GM13977 (cell line): Measurements from ENCODE around the gene TMEM158.

Experiments used
- DNase-seq: peaks from one replicate; pipeline ENCODE4 v3.0.0; 2012; ENCODE audit warnings: low spot score
- in situ Hi-C: fragments of 300-500 bp; cut with MboI; formaldehyde crosslinking; loops from one replicate; pipeline ENCODE4 v1.12.0; 2022; ENCODE audit warnings: low sequenced_read_pairs, low pct_unique_long_range_greater_than_20kb, mixed read lengths, inconsistent platforms; ENCODE audit not compliant: unreplicated experiment
- TF ChIP-seq, protein P1 (sequence below): IDR thresholded peaks from 2 replicates; pipeline ENCODE4 v1.5.1; 2012; ENCODE audit warnings: mild to moderate bottlenecking, control low read depth; ENCODE audit not compliant: insufficient read depth; ENCODE audit errors: extremely low read depth, missing control alignments

Gene TMEM158

DNA sequence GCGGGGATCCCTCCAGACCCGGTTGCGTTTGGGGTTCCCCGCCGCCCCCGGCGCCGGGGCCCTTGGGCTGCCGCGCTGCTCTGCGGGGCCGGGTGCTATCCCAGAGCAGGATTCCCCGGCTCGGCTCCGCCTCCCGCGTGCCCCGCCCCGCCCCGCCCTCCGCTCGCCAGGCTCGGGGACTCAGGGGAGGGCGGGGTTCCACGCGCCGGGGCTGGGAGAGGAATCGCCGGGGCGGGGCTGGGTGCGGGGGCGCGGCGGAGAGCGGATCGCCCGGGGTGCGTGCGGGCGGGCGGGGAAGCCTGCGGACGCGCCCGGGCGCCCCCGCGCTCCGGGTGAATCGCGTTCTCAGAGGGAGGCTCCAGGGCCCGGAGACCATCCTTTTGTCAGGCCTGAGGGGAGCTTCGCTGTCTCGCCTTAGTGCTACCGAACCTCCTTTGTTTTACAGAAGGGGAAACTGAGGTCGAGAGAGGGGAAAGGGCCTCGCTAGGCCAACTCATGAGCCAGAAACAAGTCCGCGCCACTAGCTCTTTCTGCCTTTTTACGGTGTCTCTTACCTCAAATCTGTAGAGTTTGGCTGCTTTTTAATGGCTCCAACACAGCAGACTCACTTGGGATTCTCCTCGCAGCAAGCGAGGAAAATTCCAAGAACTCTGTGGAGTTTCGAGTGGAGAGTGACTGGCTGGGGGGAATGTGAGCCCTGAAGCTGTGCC lies at the start of gene TMEM158:
Gene TMEM158 (minus strand): TSS at position 82 of the 710 bp plus-strand sequence. CDS start 260 bp downstream, outside the sequence.
- in situ Hi-C loops, result no loop called here
- peak; percentile 94 for DNase-seq
- TF ChIP-seq, protein P1, sequence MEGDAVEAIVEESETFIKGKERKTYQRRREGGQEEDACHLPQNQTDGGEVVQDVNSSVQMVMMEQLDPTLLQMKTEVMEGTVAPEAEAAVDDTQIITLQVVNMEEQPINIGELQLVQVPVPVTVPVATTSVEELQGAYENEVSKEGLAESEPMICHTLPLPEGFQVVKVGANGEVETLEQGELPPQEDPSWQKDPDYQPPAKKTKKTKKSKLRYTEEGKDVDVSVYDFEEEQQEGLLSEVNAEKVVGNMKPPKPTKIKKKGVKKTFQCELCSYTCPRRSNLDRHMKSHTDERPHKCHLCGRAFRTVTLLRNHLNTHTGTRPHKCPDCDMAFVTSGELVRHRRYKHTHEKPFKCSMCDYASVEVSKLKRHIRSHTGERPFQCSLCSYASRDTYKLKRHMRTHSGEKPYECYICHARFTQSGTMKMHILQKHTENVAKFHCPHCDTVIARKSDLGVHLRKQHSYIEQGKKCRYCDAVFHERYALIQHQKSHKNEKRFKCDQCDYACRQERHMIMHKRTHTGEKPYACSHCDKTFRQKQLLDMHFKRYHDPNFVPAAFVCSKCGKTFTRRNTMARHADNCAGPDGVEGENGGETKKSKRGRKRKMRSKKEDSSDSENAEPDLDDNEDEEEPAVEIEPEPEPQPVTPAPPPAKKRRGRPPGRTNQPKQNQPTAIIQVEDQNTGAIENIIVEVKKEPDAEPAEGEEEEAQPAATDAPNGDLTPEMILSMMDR, result no peak

DNA sequence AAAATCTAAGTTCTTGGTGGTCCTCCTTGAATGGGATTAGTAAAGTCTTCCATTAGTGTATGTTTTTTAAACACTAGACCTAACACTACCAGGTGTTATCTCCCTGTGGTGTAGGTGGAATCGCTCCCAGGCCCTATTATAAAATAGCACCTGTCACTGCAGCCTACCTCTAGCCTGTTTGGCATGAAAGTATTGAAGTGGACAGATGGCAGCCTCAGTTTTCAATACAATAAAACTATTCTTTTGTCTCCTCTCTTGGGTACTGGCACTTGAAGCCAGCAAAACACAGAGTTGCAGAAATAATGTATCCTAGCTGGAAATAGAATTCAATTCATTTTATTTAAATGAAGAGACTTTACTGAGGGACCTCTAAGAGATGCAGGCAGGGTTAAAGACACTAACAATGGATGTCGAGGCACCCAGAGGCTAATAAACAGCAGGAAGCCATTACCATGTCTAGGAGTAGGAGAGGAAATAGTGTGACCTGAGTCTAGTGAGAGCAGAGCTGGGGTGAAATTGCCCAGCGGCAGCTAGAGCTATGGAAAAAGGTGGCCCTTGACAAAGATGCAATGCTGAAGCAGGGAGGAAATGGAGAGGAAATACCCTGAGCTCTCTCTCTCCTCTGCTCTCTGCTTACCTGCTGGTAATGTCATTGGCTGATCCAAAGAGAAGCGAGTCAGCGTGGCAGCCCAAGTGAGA lies 49.1 kb upstream of the TMEM158 start:
- in situ Hi-C loops, result no loop called here
- TF ChIP-seq, protein P1, result no peak
- DNase-seq, result no peak

DNA sequence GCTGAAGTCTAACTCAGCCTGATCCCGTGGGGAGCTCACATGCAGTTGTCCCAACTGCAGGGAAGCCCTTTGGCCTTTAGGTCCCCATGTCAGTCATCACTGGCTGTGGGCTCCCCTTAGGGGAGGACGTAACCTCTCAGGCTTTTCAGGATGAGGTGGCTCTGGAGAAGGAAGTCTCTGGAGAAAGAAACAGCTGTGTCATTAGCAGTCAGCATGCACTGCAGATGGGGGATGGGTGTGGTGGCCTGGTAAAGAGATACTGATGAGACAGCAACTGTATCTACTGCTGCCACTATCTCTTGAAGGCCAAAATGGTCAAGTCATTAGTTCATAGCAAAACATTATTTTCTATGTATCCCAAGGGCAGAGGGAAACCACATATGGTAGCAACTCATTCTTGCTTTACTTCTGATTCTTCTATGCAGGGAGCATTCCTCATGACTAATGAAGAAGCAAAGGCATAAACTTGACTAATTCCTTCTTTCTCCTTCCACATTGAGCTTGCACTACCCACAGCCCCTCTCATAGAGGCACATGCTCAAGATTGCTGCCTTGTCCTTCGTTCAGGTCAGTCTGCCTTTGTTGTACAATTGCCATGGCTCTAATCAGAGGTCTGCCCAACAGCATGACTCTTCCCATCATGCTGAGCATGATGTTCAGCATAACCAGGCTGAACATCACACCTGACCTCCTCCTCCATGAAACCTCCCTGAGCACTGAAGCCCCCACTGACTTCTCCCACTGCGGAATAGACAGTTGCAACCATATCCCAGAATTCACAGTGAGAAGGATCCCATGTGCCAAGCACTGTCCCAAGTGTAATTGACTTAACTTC lies 47.8 kb upstream of the TMEM158 start:
- in situ Hi-C loops, result no loop called here
- no peak for DNase-seq
- TF ChIP-seq, protein P1, result no peak

DNA sequence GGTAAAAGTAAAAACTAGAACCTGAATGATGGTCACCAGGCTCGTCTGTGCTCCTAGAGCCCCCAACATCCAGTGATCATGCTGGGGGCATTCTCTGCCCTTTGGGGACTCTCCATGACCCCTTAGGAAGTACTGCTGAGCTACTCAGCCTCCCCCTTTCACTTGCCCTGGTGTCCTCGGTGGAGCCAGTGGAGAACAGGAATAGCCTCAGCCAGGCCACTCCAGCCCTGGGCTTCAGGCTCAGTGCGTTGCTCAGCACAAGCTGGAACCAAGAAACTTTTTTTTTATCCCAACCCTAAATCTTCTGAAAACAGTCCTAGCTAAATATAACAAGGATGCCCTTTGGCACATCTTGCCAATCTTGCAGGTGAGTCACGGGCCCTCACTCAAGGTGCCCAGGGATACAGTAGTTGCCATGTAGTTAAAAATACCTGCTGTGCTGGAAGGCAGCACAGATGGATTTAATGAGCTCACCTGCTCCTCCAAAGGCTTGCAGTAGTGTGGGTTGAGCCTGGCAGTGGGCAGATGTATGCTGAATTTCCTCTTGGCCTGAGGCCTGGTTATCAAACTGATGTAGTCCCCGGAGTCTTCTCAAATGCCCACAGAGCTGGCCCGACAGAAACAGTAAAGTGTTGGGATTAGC lies 46.9 kb upstream of the TMEM158 start:
- TF ChIP-seq, protein P1, result no peak
- in situ Hi-C loops, result no loop called here
- DNase-seq, result no peak

DNA sequence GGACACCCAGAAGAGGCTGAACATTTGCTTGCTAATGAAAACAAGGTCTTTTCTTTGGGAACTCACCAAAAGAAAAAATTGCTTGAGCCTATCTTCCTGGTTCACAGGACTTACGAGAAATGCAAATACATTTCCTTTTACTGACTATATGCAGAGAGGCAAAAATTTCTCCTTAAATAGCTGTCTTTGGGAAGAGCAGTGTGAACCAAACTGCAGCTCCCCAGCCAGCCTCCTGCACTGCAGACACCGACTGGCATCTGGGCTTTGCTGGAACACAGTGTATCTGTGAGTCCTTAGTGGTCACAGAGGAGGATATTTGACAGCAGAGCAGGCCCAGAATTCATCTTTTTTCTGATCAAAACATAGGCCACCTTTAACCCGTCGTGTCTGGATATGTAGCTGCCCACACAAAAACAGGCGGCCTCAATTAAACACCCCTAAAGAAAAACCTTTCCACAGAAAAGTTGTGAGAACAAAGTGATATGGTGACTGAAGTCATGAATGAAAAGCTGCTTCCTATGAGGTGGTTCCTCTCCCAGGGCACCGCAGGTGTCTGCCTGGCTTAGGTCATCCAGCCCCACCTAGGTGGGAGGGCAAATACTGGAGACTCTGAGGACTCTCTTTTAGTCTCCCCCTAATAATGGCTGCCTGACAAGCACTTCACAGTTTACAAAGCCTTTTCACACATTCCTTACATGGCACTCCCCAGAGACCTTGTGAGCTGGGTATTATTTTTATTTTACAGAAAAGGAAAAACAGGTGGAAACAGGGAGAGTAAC lies 46.1 kb upstream of the TMEM158 start:
- in situ Hi-C loops, result no loop called here
- TF ChIP-seq, protein P1, result no peak
- DNase-seq, result no peak
